ENCODE measurements around the gene PRAMEF20.
"Not testable (repeated sequence)": the region's sequence is repeated elsewhere in the genome, so short reads cannot be mapped to it uniquely, and the experiment has no call there.

DNA sequence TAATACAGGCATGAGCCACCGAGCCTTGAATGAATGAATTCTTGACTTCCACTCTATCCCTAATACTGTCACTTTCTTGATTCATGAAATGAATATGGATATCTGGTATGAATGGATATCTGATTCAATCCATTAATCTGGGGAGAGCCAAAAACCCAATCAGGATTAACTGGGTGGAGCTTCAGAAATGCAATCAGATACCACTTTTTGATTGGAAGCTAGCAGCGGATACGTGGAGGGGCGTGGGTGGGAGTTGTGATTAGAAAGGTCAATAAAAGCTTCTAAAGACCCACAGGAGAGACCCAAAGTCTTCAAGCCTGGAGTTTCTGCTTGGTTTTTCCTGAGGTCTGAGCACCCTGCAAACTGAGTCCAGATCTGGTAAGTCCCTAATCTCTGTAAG is at the start of gene PRAMEF20:
- TF ChIP-seq, protein P1, sequence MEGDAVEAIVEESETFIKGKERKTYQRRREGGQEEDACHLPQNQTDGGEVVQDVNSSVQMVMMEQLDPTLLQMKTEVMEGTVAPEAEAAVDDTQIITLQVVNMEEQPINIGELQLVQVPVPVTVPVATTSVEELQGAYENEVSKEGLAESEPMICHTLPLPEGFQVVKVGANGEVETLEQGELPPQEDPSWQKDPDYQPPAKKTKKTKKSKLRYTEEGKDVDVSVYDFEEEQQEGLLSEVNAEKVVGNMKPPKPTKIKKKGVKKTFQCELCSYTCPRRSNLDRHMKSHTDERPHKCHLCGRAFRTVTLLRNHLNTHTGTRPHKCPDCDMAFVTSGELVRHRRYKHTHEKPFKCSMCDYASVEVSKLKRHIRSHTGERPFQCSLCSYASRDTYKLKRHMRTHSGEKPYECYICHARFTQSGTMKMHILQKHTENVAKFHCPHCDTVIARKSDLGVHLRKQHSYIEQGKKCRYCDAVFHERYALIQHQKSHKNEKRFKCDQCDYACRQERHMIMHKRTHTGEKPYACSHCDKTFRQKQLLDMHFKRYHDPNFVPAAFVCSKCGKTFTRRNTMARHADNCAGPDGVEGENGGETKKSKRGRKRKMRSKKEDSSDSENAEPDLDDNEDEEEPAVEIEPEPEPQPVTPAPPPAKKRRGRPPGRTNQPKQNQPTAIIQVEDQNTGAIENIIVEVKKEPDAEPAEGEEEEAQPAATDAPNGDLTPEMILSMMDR (IDR thresholded peaks at IDR 0.05 in 2 of 3, conservative IDR thresholded peaks at IDR 0.05 in 1 of 3; ENCODE audit: control insufficient read depth in 2 of 3, extremely low read depth in 1 of 3, insufficient read depth in 1 of 3, low read depth in 3 of 3, low read length in 3 of 3) = not testable (repeated sequence)
- TF ChIP-seq, protein P2, sequence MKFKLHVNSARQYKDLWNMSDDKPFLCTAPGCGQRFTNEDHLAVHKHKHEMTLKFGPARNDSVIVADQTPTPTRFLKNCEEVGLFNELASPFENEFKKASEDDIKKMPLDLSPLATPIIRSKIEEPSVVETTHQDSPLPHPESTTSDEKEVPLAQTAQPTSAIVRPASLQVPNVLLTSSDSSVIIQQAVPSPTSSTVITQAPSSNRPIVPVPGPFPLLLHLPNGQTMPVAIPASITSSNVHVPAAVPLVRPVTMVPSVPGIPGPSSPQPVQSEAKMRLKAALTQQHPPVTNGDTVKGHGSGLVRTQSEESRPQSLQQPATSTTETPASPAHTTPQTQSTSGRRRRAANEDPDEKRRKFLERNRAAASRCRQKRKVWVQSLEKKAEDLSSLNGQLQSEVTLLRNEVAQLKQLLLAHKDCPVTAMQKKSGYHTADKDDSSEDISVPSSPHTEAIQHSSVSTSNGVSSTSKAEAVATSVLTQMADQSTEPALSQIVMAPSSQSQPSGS (IDR thresholded peaks at IDR 0.05; ENCODE audit: low read length) = not testable (repeated sequence)

All from GM12878 (cell line).